OCI-M2 (cell line): ENCODE measurements around the gene MRPL52.
"Not testable (repeated sequence)": the region's sequence is repeated elsewhere in the genome, so short reads cannot be mapped to it uniquely, and the experiment has no call there.

Experiments used
- DNase-seq: peaks from one replicate; lab custom pipeline; 2025; ENCODE audit not compliant: unreplicated experiment; lab: John Stamatoyannopoulos, UW

MRPL52 gene

DNA sequence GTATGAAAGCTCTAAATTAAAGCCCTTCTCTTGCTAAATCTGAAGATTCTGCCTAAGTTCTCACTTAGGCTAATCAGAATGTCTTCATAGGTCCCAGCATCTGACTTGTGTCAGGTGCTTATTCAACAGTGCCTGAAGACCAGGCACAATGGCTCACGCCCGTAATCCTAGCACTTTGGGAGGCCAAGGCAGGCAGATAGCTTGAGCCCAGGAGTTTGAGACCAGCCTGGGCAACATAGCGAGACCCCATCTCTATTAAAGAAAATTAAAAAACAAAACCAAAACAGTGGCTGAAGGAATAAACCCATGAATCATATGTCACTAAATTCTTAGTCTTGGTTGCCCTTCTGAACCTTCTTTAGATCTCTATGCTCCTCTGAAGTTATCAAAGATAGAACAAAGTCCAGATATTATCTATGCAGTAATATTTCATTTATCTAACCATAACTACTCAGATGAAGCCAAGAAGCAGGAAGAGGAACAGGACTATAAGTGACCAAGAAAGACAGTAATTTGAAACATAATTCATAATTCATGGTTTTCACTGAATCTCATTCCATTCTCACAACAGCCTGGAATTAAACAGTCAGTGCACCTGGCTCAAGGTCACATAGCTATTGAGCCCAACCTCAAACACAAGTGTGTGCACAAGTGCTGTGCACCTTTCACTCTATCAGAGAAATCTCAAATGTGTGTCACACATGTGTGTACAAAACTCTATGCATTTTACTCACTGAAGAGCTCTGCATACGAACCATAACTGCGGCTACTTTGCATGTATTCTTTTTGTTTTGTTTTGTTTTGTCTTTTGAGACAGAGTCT, 21.1 kb upstream of the MRPL52 start:
- DNase-seq, result no peak

GRCh38 chr14:22811722-22812121, 18.0 kb upstream of the MRPL52 start:
- no peak for DNase-seq

- DNase-seq, result no peak
Observed at GRCh38 chr14:22812744-22813143, 16.9 kb upstream of the MRPL52 start.

DNA sequence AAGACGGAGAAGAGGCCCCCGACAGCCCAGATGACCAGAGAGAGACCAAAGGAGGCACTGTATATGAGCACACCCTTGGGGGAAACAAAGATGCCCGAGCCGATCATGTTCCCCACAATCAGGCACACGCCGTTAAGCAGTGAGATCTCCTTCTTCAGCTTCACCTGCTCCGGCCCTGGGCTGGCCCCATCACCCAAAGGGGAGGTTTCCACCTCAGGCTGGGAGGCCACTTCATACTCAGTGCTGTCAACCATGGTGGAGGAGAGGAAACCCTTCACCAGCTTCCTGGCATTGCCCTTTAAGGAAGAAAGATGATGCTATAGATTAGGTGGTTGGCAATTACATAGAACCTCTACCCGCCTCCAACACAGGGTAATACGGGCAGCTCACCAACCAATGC, 16.5 kb upstream of the MRPL52 start:
- DNase-seq, result no peak

DNA sequence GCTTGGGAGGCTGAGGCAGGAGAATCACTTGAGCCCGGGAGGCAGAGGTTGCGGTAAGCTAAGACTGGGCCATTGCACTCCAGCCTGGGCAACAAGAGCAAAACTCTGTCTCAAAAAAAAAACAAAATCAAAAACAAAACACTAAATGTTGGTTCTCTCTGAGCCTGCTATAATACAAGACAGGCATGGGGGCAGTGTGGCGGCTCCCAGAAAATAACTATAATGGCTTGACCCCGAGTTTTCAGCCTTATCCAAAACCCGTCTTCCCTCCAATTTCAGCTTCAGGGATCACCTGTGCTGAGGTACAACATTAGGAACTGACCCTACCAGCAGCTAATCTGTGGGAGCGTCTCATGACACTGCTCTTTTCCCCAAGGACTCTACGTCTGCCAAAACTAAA, 15.3 kb upstream of the MRPL52 start:
- no peak for DNase-seq

DNA sequence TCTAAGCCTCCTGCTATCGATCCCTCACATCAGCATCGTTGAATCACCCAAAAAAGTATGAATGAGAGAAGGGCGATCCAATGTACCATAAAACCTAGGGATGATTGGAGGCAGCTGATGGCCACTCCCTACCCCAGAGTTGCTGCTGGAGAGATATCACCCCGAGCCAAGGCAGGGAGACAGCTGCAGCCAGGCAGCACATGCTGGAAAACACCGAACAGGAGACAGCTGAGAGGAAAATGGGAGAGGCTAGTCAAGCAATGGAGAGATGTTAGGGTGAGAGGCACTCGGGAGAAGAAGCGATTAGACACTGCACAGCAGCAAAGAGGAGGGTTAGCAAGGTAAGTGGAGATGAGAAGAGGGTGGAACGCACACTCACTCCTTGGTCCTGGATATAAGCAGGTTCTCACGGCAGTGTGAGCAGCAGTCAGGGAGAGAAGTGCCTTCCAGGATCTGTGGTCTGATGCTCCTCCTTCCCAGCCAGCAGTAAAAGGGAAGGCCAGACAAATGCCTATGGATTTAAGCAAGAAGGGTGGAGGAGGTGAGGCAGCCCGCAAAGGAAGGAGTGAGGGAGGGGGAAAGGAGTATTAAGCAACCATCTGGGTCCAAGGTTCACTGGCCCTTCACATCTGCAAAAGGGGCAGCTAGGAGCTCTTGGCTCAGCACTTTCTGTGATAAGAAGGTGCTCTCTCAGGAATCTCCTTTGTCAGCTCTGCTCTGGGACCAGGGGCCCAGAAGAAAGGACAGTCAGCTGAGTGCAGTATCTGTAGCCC, 14.6 kb upstream of the MRPL52 start, which contains the start of gene SLC7A7:
Gene SLC7A7 (minus strand): TSS at position 495 of the 773 bp plus-strand sequence. CDS start 2,037 bp downstream, outside the sequence.
- DNase-seq, result no peak

- DNase-seq, result no peak
Observed at GRCh38 chr14:22819151-22819988, 10.3 kb upstream of the MRPL52 start.

GRCh38 chr14:22820731-22821130, 9.0 kb upstream of the MRPL52 start:
- no peak for DNase-seq

- no peak for DNase-seq
Observed at GRCh38 chr14:22821193-22822015, 8.3 kb upstream of the MRPL52 start.

DNA sequence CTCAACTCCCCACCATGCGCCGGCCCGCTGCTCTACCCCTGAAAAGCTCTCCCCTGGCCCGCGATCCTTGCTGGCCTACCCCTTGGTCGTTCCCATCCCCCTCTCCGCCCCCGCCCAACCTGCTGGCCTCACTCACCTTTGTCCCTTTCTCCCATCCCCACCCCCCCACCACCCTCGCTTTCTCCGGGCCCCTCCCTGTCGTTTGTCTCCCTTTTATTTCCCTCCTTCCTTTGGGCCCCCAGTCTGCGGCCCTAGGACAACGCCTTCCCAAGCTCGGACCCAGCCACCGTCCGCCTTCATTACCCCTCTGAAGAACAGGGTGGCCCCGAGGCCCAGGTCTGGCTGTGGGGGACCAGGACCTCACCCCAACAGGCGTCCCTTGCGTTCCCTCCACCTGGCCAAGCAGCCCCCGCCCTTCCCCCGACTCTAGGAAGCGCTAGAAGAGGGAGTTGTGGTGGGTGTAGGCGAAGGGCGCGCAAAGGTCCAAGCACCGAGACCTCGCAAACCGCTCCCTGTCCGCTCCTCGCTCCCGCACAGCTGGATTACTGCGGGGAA, 7.6 kb upstream of the MRPL52 start:
- DNase-seq, result no peak

DNA sequence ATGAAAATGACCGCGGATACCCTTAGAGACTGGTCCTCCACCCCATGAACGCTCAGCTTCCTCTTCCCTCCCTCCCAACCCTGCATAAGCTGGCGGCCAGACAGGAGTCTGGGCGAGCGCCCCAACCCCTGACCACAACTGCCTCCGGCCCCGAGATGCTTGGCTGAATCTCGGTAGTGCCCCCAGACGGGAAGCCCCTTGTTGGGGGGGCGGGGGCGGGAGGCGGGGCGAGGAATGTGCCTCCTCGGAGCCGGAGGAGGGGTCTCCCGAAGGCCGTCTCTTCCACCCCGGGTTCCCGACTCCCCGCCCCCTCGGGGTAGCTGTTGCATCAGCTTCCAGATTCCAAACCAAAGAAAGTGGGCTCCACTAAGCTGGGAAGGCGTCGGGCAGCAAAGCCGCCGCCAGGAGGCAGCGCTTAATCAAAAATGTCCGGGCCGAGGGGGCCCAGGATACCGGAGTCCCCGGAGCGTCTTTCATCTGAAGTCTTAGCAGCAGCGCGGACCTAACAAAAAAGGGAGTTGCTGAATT, 7.1 kb upstream of the MRPL52 start:
- DNase-seq, result no peak

DNA sequence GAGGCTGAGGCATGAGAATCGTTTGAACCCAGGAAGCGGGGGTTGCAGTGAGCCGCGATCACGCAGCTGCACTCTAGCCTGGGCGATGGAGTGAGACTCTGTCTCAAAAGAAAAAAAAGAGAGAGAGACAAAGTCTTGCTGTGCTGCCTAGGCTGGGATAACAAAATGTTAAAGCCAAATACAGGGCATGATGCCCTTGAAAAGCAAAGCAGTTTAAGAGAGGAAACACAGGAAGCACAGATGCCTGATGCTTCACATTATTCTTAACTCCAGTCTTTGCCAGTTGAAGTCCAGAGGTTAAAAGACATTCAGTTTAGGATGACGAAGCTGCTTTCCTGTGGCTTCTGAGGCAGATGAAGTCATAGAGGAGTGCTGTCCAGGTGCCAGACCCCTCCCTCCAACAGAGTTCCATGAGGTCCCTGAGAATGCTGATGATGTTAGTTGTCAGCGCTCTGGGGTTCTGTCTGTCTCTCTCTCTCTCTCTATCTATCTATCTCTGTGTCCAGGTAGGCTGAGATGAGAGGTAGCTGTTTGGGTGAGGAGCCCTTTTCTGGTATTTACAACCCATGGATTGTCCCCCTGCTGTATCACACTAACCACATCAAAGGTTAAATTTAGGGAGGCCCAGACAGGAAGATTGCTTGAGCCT, 4.9 kb upstream of the MRPL52 start:
- no peak for DNase-seq

GRCh38 chr14:22829076-22829660, 519 bp upstream of the MRPL52 start:
- not testable (repeated sequence) for DNase-seq

- DNase-seq, result no peak
Observed at GRCh38 chr14:22830443-22831010, 840 bp downstream of the MRPL52 start.

GRCh38 chr14:22835505-22835904, 5.8 kb downstream of the MRPL52 start:
- DNase-seq, result no peak

GRCh38 chr14:22836301-22837113, 6.8 kb downstream of the MRPL52 start, which contains the start of gene MMP14:
Gene MMP14, plus strand, starts transcription at chr14:22836585. Its CDS starts 233 bp downstream, at chr14:22836818.
- DNase-seq, result no peak

GRCh38 chr14:22837114-22837749, 7.5 kb downstream of the MRPL52 start:
- DNase-seq, result no peak
